Thyroid gland (tissue), 4 donors: Measurements from ENCODE around the gene SGIP1.

Source experiments
- POLR2A ChIP-seq, 2 donors: fragments of 450-650 bp; IDR thresholded peaks; one replicate each; pipeline ENCODE4 v1.6.1; 2017; ENCODE audit warnings: antibody characterized with exemption in 2 of 2, mild to moderate bottlenecking in 2 of 2, moderate library complexity in 1 of 2
- TF ChIP-seq, protein P1 (sequence below), 6 experiments: fragments of 200-600 bp in 3 of 6; fragments of 450-650 bp in 3 of 6; sonication (generic) in 3 of 6; IDR thresholded peaks; one replicate each; pipeline ENCODE4 v1.5.1; 2016 to 2019; ENCODE audit warnings: antibody characterized with exemption in 6 of 6, mild to moderate bottlenecking in 2 of 6, inconsistent platforms in 1 of 6, moderate library complexity in 1 of 6

DNA sequence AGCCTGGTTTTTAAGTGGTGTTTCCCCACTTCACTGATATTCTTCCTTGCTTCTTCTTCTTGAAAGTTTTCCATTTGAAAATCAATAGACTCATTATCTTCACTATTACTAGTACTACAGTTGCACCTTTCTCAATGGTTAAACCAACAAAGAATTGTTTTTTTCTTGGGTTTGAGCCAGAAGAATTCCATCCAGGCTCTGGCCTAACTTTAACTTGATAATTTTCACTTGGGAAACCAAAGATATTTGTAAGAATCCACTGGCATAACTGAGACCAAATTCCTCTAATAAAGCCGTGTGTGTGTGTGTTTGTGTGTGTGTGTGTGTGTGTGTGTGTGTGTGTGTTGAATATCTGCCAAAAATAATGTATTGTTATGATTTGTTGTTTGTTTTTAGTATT is 103.2 kb downstream of the SGIP1 start:
- TF ChIP-seq, protein P1, sequence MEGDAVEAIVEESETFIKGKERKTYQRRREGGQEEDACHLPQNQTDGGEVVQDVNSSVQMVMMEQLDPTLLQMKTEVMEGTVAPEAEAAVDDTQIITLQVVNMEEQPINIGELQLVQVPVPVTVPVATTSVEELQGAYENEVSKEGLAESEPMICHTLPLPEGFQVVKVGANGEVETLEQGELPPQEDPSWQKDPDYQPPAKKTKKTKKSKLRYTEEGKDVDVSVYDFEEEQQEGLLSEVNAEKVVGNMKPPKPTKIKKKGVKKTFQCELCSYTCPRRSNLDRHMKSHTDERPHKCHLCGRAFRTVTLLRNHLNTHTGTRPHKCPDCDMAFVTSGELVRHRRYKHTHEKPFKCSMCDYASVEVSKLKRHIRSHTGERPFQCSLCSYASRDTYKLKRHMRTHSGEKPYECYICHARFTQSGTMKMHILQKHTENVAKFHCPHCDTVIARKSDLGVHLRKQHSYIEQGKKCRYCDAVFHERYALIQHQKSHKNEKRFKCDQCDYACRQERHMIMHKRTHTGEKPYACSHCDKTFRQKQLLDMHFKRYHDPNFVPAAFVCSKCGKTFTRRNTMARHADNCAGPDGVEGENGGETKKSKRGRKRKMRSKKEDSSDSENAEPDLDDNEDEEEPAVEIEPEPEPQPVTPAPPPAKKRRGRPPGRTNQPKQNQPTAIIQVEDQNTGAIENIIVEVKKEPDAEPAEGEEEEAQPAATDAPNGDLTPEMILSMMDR (IDR thresholded peaks at IDR 0.05): no peak
- TF ChIP-seq POLR2A (IDR thresholded peaks at IDR 0.05): no peak
